ENCODE data around the gene MPDZ.
"Not testable (repeated sequence)": the region's sequence is repeated elsewhere in the genome, so short reads cannot be mapped to it uniquely, and the experiment has no call there.

MPDZ gene

DNA sequence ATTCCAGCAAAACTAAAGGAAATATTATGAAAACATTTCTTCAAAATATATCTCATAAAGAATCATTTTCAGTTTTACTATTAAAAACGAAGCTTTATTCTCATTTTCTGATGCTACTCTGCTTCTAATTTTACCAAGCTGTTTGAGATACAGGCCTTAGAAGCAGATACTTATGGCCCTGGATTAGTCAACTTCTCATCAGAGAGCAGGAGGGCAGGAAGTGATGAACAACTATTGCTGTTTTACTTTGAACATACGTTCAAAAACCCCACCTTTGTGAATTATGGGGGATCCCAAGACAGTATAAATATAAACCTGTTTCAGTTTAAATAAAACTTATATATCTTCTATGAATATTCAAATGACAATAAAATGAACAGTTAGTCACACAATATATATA, 16.0 kb downstream of the MPDZ start:
- no peak for DNase-seq

DNA sequence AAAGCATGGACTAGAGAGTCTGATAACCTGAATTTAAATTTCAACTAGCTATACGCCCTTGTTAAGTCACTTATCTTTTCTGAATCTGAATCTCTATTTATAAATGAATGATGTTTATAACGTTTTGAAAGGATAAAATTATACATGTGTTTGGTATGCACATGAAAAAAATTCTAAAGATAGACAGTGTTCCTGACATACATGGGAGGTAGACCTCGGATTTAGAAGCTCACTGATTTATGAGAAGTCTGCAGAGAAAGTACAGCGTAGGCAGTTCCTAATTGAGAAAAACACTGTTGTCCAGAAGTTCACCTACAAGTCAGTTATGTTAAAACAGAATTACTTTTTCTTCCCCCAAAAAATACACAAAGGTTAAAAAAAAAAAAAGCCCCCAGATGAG, 26.6 kb downstream of the MPDZ start:
- DNase-seq: no peak

DNA sequence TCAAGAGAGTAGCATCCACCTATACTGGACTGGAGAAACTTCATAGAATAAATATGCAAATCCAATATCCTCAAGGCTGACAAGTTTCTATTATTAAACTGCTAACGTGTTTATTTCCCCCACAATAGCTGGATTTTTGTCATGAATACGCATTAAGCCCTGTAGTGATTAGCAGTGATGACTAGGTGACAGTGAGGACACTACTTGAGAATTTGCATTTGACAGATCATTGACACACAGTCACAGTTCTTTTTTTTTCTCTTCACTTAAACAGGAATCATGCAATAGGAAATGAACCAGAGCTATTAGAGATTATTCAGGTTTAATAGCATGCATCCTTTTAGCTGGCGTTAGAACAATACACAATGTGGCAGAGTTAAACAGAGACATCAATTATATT, 35.3 kb downstream of the MPDZ start:
- no peak for DNase-seq

DNA sequence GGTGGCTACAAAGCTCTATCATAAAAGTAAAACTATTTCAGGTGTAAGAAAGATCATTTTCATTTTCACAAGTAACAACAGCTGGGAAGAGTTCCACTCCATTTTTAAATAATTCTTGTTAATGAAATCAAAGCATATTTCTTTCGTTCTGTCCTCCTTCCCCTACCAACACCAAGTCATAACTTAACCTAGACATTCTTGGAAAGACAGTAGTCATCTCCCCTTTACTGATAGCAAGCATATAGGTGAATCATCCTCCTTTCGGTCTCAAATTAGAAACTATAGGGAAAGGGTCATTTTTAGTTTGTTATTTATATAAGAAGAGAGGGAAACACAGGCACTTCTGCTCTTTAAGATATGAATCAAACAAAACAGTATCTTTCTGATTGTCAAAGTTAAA, 38.2 kb downstream of the MPDZ start:
- DNase-seq: no peak

DNA sequence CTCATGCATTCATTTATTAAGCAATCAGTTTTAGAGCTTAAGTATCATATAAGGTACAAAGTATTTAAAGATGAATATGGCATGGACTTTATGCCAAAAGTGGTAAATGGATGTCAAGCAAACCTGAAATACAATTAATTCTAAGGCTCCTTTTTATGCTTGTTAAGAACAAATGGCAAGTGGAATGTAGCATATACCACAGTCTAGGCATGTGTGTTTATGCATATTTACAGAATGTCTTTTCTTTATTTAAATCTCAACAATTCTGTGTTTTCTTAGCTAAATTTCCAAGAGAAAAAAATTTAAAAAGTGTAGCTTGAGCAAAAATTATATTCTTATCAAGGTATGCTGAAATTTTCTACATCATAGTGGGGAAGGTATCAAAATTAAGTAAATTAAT, 39.8 kb downstream of the MPDZ start:
- no peak for DNase-seq

DNA sequence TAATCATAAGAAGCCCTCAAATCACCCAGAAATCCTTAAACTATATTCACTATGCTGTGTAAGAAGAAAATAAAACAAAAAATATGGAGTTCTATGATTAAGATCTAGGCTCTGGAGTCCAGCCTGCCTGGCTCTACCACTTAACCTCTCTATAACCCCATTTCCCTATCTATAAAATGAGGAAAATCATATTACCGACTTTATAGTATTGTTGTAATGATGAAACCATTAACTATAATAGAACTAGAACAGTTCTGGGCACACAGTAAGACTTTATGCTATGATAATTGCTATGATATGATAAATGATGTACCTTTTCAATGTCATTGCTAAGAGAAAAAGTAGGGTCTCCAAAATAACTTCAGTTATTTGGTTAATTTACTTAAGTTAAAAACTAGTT, 40.3 kb downstream of the MPDZ start:
- DNase-seq: no peak

DNA sequence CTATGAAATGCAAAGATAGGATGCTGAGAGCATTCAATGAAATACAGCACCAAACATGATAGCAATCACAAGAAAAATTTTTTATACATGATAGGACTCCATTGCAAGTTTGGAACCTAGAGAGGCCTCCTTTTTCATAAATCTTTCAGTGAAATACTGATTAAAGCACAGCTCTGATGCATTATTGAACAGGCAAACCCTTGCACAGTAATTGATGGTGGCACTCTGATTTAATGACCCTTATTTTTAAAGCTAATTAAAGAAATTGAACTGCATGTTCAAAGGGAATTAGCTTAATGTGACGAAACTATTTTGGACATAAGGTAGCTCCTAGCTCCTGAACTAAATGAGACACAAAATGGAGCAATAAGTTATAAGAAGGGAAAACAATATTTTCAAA, 44.6 kb downstream of the MPDZ start:
- DNase-seq: no peak

DNA sequence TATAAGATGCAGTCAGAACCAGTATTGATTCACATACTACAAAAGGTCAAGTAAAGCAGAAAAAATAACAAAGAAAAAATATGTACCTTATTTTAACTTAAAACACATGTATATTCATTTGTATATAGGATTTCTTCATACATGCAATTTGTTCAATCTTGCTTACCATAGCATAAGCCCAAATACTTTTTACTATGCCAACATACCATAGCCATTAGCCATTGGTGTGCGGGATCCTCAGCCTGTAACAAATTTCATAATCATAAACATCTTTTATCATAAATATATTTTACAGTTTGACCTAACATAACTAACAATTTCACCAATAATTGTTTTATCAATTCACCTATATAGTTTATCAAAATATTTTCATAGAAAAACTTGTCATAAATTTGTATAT, 51.1 kb downstream of the MPDZ start:
- DNase-seq: no peak

DNA sequence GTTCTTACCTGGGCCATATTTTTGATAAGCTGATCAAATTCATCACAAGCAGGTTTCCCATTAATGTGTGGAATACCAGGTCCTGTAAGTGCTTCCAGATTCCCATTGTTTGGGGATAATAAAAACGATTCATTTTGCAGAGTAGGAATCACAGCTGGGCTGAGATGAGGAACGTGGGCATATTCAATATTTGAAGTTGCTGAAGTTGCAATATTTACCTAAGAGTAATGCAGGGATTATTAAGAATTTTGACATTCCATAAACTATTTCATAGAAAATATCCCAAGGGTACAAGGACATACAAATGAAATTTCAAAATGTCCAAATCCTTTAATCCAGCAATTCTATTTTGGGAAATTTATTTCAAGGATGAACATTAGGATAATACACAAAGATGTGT, 55.1 kb downstream of the MPDZ start:
- DNase-seq: no peak

DNA sequence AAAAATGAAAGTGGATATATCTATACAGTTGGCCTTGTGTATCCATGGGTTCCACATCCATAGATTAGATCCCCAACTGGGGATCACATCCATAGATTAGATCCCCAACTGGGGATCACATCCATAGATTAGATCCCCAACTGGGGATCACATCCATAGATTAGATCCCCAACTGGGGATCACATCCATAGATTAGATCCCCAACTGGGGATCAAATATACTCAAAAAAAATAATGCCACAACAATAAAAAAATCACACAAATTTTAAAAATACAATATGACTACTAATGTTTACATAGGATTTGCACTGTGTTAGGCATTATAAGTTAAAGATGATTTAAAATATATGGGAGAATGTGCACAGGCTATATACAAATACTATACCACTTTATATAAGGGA, 56.8 kb downstream of the MPDZ start:
- DNase-seq: not testable (repeated sequence)

DNA sequence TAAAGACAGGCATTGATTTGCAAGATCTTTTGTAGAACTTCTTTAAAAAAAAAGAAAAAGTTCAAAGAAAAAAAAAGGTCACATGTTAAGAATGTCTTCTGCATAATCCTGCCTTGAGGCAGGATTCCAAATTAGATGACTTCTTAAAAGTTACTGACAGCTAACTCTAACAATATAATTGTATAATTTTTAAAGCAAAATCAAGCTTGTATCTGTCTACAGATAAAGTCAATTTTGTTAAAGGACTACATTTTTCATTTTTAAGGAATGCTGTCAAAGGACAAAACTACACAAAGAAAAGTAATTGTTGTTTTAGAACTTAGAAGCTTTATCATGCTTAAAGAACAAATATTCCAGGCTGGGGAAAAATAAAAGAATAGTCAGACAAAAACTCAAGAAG, 57.8 kb downstream of the MPDZ start:
- no peak for DNase-seq

DNA sequence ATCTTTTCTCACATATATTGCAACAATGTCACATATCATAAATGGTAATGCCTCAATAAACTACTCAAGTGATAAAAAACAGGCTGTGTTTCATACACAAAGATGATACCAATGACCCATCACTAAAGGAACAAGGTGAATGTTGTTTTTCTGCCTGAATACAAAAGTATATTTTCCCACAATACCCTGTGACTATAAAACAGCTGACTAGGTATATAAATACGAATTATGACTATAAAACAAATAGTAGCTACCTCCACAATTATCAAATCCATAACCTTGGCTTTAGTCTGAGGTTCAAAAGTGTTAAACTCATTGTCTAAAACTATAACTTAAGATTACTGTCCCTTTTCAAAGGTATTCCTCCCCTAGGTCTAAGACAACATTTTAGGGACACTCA, 58.7 kb downstream of the MPDZ start:
- DNase-seq: no peak

DNA sequence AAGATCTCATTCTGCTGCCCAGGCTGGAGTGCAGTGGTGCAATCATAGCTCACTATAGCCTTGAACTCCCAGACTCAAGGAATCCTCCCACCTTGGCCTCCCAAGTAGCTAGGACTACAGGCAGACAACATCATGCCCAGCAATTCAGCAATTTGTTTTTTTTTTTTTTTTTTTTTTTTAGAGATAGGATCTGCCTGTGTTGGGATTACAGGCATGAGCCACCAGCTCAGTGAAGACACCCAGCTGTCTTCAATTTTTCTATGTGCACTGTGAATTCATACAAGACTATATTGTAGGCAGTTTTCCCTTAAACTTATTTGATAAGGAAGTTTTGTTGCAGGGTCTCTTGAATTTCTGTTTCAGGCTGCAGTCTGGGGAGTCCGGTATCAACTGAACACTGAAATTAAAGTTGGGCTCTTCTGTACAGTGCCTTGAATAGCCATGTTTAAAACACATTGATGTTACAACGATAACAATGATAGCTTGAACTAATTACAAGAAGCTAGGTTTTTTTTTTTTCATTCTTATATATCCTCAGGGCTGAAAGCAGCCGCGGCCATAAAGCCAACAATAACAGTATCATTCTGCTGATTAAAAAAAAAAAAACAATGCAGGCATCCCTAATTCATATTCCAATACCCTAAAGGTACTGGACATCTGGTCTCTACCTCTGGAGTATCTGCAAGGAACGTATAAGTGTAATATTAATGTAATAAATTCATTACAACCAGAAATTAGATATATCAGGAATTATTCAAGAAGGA, 63.5 kb downstream of the MPDZ start:
- no peak for DNase-seq

DNA sequence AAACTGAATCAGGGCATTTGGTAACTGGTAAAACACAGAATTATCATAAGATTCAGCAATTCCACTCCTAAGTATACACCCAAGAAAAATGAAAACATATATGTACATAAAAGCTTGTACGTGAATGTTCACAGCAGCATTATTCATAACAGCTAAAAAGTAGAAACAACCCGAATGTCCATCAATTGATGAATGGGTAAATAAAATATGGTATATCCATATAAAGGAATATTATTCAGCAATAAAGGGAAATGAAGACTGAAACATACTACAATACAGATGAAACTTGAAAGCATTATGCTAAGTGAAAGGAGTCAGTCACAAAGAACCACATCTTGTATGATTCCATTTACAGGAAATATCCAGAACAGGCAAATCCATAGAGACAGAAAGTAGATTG, 65.5 kb downstream of the MPDZ start:
- no peak for DNase-seq

DNA sequence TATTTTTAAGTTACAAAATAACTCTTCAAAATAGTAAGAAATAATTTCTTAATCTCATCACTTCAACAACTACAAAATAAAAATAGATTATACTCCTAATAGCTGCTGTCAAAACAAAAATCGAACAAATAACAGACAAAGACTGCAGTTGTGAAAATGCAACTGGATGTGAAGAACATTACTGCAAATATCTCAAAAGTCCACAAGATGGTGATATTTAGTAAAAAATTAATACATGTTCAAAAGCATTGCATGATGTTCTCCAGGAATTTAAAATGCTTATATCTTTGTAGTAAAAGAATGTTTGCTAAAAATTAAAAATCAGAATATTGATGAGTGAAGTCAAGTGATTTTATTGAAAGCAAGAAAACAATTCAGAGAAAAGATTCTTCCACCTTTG, 66.2 kb downstream of the MPDZ start:
- peak; percentile 1 for DNase-seq

DNA sequence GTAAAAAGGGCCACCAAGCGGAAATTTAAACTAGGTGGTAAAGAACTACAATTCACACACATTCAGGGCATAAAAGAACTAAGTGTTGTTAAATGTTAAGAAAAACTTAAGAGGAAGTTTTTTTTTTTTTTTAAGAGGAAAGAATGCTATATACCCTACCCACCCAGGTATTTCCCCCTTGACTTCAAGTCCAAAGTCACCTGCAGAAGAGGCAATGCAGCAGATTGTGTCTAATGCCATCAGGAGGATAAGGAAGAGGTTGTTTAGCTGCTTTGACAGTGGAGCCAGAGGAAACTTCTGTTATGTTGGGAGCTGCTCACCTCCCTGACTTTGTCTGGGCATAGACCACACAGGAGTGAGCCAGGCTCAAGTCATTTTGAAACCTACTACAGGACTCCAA, 69.2 kb downstream of the MPDZ start:
- no peak for DNase-seq

DNA sequence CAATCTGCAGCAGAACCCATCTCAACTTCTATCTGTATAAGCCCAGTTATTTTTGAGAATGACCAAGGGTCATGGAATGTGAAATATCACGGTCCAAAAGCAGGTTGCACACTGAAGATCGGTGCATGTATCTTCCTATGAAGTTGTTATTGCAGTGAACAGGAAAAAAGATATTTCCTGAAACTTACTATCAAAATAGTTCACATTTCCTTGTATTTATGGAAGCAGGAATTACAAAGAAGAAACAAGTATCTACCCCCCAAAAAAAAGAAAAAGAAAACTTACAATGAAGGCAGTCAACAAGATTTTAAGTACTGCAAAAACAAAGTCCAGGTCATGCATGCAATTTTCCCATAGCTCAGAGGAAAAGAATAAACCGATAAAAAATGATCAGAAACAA, 70.0 kb downstream of the MPDZ start:
- no peak for DNase-seq

DNA sequence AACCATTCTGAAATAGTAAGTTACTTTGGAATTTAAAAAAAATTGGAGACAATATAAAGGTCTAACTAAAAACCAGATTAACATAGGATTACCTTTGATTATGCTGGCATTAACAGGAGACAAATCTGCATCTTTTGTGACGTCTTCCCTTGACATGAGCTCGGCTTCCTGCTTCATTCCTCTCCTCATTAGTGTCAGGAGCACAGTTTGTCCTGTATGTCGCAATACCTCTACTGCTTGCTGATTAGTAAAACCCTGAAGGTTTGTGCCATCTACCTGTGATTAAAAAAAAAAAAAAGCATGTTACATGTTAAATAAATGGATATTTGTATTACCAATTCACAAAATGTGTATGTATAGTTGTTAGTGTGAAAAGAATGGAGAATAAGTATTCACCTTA, 73.7 kb downstream of the MPDZ start:
- no peak for DNase-seq

DNA sequence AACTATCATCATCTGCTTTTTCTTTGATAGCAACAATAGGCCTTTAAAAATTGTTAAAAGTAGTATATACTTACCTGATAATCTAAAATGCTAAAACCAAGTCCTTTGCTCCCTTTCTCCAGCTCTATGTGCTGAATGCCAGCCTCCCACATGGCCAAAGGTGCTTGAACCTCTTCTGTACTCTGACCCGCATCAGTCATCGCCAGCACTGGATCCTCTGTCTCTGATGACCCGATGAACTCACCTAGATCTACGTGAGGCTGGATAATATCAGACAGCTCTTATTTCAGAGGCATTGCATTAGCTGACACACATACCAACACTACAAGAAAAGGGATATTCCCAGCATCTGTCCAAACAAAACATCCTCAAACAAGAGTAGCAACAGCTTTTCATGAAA, 89.5 kb downstream of the MPDZ start:
- no peak for DNase-seq

DNA sequence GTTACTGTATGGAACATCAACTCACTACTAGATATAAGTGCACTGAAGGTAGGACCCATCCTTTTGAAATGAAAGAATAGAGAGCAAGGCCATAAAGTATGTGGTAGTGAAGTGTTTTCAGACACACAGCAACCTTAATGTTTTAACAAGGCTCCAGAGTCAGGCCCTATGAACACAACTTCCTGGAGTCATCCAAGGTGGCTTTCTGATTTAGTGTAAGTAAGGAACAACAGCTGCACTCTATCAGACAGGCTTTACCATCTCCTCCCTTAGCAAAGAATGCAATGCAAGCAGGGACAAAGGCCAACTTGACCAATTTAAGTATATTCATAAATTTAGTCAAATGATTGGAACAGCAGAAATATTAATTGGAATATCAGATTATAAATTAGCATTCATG, 90.1 kb downstream of the MPDZ start:
- DNase-seq: no peak

DNA sequence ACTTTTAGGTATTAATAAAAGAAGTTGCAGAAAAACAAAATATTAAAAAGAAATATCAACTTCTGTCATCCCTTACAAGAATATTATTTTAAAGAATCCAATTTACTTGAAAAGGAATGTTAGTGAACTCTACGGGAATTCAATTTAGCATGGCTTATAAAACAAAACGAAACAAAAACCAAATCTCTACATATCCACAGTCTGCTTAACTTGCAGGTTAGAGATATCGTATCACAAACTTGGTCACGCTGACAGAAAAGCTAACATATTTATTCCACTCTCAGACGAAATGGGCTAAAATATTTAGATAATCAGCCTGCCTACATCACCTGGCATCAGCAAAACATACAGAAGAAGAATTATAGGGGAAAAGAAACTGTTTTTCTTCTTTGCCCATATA, 92.7 kb downstream of the MPDZ start:
- DNase-seq: no peak

DNA sequence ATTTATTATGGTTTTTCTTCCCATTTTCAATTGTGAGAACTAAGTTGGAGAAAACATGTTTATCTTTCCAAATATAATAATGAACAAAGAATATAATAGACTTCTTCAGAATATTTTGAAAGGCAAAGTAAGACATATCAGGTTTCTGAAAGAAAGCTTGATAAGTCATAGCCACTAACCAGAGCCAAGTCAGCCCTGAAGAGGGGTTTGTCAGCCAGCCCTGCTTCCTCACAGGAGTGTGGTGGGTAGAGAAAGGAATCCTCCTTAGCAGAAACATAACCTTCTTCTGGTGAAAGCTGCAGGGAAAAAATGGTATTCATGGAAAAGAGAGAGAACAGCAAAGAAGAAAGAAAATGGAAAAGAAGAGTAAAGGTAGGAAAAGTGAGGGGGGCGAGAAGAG, 93.4 kb downstream of the MPDZ start:
- no peak for DNase-seq

DNA sequence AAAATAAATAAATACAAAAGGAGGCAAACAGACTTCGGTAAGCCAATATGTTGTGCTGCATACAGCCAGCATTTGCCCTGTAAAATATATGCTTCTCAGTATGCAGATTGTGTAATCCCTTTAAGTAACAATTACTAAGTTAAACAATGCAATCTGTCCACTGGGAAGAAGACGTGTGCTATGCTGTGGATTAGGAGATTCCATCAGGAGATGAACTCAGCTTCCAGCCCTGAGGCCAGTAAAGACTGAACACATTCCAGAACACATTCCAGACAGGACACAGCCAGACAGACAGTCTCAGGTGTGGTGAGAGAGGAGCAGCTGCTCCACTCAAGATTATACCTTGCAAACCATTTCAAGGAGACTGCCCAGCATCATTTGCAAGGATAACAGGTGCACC, 97.8 kb downstream of the MPDZ start:
- no peak for DNase-seq

DNA sequence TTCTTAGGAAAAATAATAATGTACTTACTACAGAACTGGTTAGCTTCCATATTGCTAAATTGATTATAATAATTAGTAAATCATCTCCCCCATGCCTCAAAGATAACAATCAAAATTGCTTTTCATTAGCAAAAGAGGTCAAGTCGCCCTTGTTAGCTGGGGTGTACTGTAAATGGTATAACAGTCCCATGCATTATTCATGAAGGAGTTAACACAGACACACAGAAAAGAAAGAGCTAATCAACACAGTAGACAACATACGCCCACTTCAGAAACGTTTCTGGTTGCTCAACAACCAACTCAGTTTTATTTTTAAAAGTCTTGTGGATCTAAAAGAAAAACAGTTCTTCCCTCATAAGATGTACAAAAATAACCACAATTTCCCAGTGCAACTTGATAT, 100.2 kb downstream of the MPDZ start:
- no peak for DNase-seq

DNA sequence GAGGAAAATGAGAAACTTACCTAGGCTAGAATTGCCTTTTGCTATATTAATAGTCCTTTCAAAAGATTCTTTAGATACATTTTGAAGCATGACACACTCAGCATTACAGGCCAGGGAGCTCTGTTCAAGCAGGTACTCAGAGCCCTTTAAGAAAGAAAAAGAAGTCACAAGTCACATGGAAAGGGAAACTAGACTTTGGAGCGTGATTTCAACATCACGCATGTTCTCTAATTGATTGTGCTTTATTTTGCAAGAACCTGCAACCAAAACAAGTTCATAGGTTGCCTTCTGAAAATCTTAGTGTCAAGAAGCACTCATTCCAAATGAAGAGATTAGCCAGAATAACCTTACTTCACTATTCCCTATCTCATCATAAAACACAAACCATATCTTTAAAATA, 103.8 kb downstream of the MPDZ start:
- DNase-seq: no peak
